Measurements from ENCODE around the gene MAGI2.

MAGI2 gene

GRCh38 chr7:78062214-78062613 is 1391.3 kb downstream of the MAGI2 start:
- no peak for DNase-seq (ENCODE audit: low spot score)
- TF ChIP-seq, protein P1, sequence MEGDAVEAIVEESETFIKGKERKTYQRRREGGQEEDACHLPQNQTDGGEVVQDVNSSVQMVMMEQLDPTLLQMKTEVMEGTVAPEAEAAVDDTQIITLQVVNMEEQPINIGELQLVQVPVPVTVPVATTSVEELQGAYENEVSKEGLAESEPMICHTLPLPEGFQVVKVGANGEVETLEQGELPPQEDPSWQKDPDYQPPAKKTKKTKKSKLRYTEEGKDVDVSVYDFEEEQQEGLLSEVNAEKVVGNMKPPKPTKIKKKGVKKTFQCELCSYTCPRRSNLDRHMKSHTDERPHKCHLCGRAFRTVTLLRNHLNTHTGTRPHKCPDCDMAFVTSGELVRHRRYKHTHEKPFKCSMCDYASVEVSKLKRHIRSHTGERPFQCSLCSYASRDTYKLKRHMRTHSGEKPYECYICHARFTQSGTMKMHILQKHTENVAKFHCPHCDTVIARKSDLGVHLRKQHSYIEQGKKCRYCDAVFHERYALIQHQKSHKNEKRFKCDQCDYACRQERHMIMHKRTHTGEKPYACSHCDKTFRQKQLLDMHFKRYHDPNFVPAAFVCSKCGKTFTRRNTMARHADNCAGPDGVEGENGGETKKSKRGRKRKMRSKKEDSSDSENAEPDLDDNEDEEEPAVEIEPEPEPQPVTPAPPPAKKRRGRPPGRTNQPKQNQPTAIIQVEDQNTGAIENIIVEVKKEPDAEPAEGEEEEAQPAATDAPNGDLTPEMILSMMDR (IDR thresholded peaks at IDR 0.05; ENCODE audit: borderline replicate concordance, control extremely low read depth, extremely low read depth, insufficient read depth, missing control alignments), result no peak
- in situ Hi-C loops (cut with MboI; ENCODE audit: low sequenced_read_pairs, unreplicated experiment), result no loop called here

- TF ChIP-seq, protein P1 (IDR thresholded peaks at IDR 0.05; ENCODE audit: borderline replicate concordance, control extremely low read depth, extremely low read depth, insufficient read depth, missing control alignments), result no peak
- in situ Hi-C loops (cut with MboI; ENCODE audit: low sequenced_read_pairs, unreplicated experiment), result no loop called here
- no peak for DNase-seq (ENCODE audit: low spot score)
These were observed 1395.9 kb downstream of the MAGI2 start for GRCh38 chr7:78057571-78057970.

DNA sequence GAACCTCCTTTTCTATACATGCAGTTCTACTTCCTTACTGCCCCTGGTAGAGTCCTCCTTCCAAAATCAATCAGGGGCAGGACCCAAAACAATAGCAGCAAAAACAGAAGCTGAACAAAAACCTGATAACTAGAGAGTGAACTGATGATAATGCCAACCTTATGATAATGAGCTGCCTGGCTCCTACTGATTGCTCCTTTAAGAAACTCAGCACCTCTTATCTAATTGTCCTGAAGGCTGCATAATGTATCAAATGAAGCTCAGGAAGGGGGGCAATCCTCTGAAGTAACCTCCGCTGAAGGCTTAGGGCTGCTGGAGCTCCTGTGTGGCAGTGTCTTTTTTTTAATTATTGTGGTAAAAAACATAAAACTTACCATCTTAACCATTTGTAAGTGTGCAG is 1397.9 kb downstream of the MAGI2 start:
- no peak for DNase-seq (ENCODE audit: low spot score)
- TF ChIP-seq, protein P1 (IDR thresholded peaks at IDR 0.05; ENCODE audit: borderline replicate concordance, control extremely low read depth, extremely low read depth, insufficient read depth, missing control alignments), result no peak
- in situ Hi-C loops (cut with MboI; ENCODE audit: low sequenced_read_pairs, unreplicated experiment), result no loop called here

GRCh38 chr7:78055001-78055573 is 1398.4 kb downstream of the MAGI2 start:
- no peak for DNase-seq (ENCODE audit: low spot score)
- in situ Hi-C loops (cut with MboI; ENCODE audit: low sequenced_read_pairs, unreplicated experiment), result no loop called here
- TF ChIP-seq, protein P1 (IDR thresholded peaks at IDR 0.05; ENCODE audit: borderline replicate concordance, control extremely low read depth, extremely low read depth, insufficient read depth, missing control alignments), result no peak

GRCh38 chr7:78052112-78052511 is 1401.4 kb downstream of the MAGI2 start:
- TF ChIP-seq, protein P1 (IDR thresholded peaks at IDR 0.05; ENCODE audit: borderline replicate concordance, control extremely low read depth, extremely low read depth, insufficient read depth, missing control alignments), result no peak
- in situ Hi-C loops (cut with MboI; ENCODE audit: low sequenced_read_pairs, unreplicated experiment), result no loop called here
- no peak for DNase-seq (ENCODE audit: low spot score)

DNA sequence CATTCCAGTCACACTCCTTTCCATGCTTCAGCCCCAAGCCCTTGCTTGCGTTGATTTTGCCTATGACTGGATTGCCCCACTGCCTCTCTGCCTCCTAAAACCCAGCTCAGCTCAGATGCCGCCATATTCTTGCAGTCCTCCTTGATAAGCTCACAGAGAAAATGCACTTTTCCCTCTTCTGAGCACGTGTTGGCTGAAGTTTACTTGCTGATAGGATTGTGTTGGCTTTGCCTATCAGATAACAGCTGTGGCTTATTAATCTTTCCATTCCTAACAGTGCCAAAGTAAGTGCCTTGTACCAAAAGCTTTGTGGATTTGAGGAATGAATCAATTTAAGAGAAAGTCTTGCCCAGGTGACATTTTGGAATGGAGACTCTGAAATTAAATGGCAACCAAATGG is 1405.7 kb downstream of the MAGI2 start:
- TF ChIP-seq, protein P1 (IDR thresholded peaks at IDR 0.05; ENCODE audit: borderline replicate concordance, control extremely low read depth, extremely low read depth, insufficient read depth, missing control alignments), result no peak
- in situ Hi-C loops (cut with MboI; ENCODE audit: low sequenced_read_pairs, unreplicated experiment), result loop anchor here (25.0 kb wide), 1 partner anchor 385 kb away; no protein-coding TSS in a partner anchor
- no peak for DNase-seq (ENCODE audit: low spot score)

Measured in GM13976 (cell line).